Caco-2 (cell line): ENCODE results near the gene TMEM174. TPM values are rescaled to one million over a fixed set of nuclear protein-coding genes. Genes with fewer than 3 reads are reported as not detected.

ENCODE experiments used
- BruUV-seq: library from RNA; stranded (reverse); fragments of 400-500 nt; replicated peaks from 2 replicates; lab custom pipeline; 2021; lab: Mats Ljungman, UMichigan
- CTCF ChIA-PET: fragments of 300-600 bp; sonication (Branson Sonifier 250); formaldehyde crosslinking; loops from one replicate; lab custom pipeline; 2022; ENCODE audit warnings: antibody characterized with exemption; lab: Charles Lee
- POLR2A ChIA-PET: fragments of 300-600 bp; sonication (Branson Sonifier 250); formaldehyde crosslinking; loops from one replicate; lab custom pipeline; 2022; ENCODE audit warnings: antibody characterized with exemption; lab: Charles Lee
- DNase-seq, 2 experiments: peaks; one replicate each; pipeline versions ENCODE4 v3.0.0 to v3.0.0-alpha.2; 2020 to 2022
- H3K27me3 ChIP-seq: replicated peaks from 2 replicates; pipeline ENCODE4 v1.6.0; 2011; ENCODE audit warnings: low read length; ENCODE audit not compliant: control insufficient read depth, insufficient read depth
- H3K36me3 ChIP-seq: 2 replicates; pipeline ENCODE4 v1.5.1; 2011; ENCODE audit warnings: low read length; ENCODE audit not compliant: control insufficient read depth, insufficient read depth
- H3K4me1 ChIP-seq: fragments of 250-450 bp; sonication (Bioruptor Pico); 2 replicates; pipeline ENCODE4 v1.5.1; 2020; ENCODE audit warnings: mild to moderate bottlenecking
- H3K4me3 ChIP-seq: 2 replicates; pipeline ENCODE4 v1.5.1; 2011; ENCODE audit warnings: low read depth, mild to moderate bottlenecking, control low read depth, low read length
- H3K9me3 ChIP-seq: fragments of 250-450 bp; sonication (Bioruptor Pico); 2 replicates; pipeline ENCODE4 v1.5.1; 2020; ENCODE audit warnings: mild to moderate bottlenecking, moderate library complexity
- H3K27ac Mint-ChIP-seq: one replicate; pipeline ENCODE4 v1.8.0; 2022; ENCODE audit warnings: mixed read lengths; ENCODE audit not compliant: unreplicated experiment
- H3K27me3 Mint-ChIP-seq: one replicate; pipeline ENCODE4 v1.8.0; 2022; ENCODE audit warnings: mixed read lengths; ENCODE audit not compliant: insufficient read depth, unreplicated experiment
- H3K36me3 Mint-ChIP-seq: one replicate; pipeline ENCODE4 v1.8.0; 2022; ENCODE audit warnings: mild to moderate bottlenecking, mixed read lengths; ENCODE audit not compliant: insufficient read depth, unreplicated experiment
- H3K4me1 Mint-ChIP-seq: one replicate; pipeline ENCODE4 v1.8.0; 2022; ENCODE audit warnings: low read depth, mixed read lengths; ENCODE audit not compliant: unreplicated experiment
- H3K4me3 Mint-ChIP-seq: one replicate; pipeline ENCODE4 v1.8.0; 2022; ENCODE audit warnings: mild to moderate bottlenecking, moderate library complexity, mixed read lengths; ENCODE audit not compliant: unreplicated experiment
- H3K9me3 Mint-ChIP-seq: one replicate; pipeline ENCODE4 v1.8.0; 2022; ENCODE audit warnings: mixed read lengths; ENCODE audit not compliant: unreplicated experiment
- CTCF ChIP-seq, 2 experiments: fragments of 200-600 bp in 1 of 2; IDR thresholded peaks; 1 replicate in 1 of 2; 2 replicates in 1 of 2; pipeline versions ENCODE4 v1.5.1 to v1.8.0; 2011 to 2022; ENCODE audit warnings: antibody characterized with exemption in 1 of 2, control low read depth in 1 of 2, inconsistent platforms in 1 of 2, low read depth in 1 of 2, low read length in 1 of 2, mild to moderate bottlenecking in 1 of 2, moderate library complexity in 1 of 2; ENCODE audit not compliant: insufficient read depth in 1 of 2, severe bottlenecking in 1 of 2, unreplicated experiment in 1 of 2
- intact Hi-C: fragments of 100-400 bp; cut with micrococcal nuclease; formaldehyde crosslinking; loops from one replicate; pipeline ENCODE4 v1.10.0; 2022; ENCODE audit not compliant: unreplicated experiment
- total RNA-seq: library from RNA; stranded (reverse); gene quantifications from 2 replicates; pipeline ENCODE4 v1.2.3, GENCODE V29; 2022

The TMEM174 gene
- total RNA-seq, 1 experiment from 2014 or later: not detected

GRCh38 chr5:73126957-73127356 is 46.0 kb upstream of the TMEM174 start:
- Histone ChIP-seq H3K27me3 (no peaks in the 10 kb centered on the region; the same call in 1 of the 2 replicates), H3K4me3 (no peak overlapping the region), H3K4me1 (peaks cover 7% of the 10 kb centered on the region), H3K9me3 (no peaks in the 10 kb centered on the region), H3K36me3 (no peaks in the 10 kb centered on the region)
- DNase-seq: no peak
- no peak overlapping the region for H3K4me3 Mint-ChIP-seq
- H3K27ac Mint-ChIP-seq: no peak overlapping the region
- ChIA-PET POLR2A (no interaction called here), CTCF (interaction anchor here (0.6 kb wide), 1 partner anchor 63 kb away, joined by 3 read pairs; no protein-coding TSS in a partner anchor)
- peaks cover 4% of the 10 kb centered on the region for H3K36me3 Mint-ChIP-seq
- no peaks in the 10 kb centered on the region for H3K9me3 Mint-ChIP-seq
- no peak for TF ChIP-seq CTCF (IDR thresholded peaks at IDR 0.05; ENCODE audit: insufficient read depth in 1 of 2, low read depth in 1 of 2, low read length in 1 of 2, severe bottlenecking in 1 of 2, unreplicated experiment in 1 of 2)
- BruUV-seq: no TSS peak
- H3K4me1 Mint-ChIP-seq: peaks cover 9% of the 10 kb centered on the region
- intact Hi-C loops: no loop called here
- no peaks in the 10 kb centered on the region for H3K27me3 Mint-ChIP-seq

DNA sequence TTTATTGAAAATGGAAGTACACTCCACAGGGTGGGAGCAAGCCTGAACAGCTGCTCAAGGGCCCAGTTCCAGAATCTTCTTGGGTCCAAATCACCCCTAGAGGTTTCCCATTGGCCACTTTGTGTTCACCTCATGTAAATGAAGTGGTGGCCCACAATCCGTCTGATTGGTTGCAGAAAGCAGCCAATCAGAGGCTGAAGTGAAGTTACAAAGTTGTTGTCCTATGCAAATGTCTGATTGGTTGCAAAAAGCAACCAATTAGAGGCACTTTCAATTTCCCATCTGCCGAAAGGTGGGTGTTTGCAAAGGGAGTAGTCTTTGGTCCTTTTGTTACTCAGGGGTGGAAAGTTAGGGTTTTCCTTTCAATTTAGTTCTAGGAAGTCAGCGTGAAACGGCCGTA is 43.9 kb upstream of the TMEM174 start:
- ChIA-PET CTCF (no interaction called here), POLR2A (no interaction called here)
- Mint-ChIP-seq H3K27ac (no peak overlapping the region), H3K36me3 (peaks cover 4% of the 10 kb centered on the region), H3K27me3 (no peaks in the 10 kb centered on the region), H3K4me3 (no peak overlapping the region), H3K9me3 (no peaks in the 10 kb centered on the region), H3K4me1 (peaks cover 15% of the 10 kb centered on the region)
- TF ChIP-seq CTCF (IDR thresholded peaks at IDR 0.05; ENCODE audit: insufficient read depth in 1 of 2, low read depth in 1 of 2, low read length in 1 of 2, severe bottlenecking in 1 of 2, unreplicated experiment in 1 of 2): no peak
- H3K36me3 ChIP-seq: no peaks in the 10 kb centered on the region
- intact Hi-C loops: no loop called here
- H3K4me1 ChIP-seq: peaks cover 7% of the 10 kb centered on the region
- no peaks in the 10 kb centered on the region; the same call in 1 of the 2 replicates for H3K27me3 ChIP-seq
- no TSS peak for BruUV-seq
- H3K9me3 ChIP-seq: no peaks in the 10 kb centered on the region
- no peak for DNase-seq
- no peak overlapping the region for H3K4me3 ChIP-seq

DNA sequence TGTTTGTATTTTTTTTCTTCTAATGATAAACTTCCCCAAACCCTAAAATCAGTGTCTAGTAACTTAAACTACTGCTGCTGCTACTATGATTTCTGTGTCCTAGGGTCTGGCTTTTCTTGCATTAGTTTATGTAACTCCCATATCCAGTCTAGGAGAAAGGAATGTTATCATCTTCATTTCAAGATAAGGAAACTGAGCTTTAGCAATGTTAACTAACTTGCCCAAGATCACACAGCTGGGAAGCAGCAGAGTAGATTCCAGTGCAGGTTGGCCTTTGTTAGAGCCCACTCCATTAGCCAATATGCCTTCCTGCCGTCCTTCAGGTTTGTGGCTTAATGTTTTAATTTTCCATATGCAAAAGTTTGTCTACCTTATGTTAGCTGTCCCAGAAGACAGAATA is 42.2 kb upstream of the TMEM174 start:
- ChIA-PET POLR2A (no interaction called here), CTCF (interaction anchor here (0.6 kb wide), 1 partner anchor 15 kb away, joined by 5 read pairs; no protein-coding TSS in a partner anchor)
- Histone ChIP-seq H3K9me3 (no peaks in the 10 kb centered on the region), H3K27me3 (no peaks in the 10 kb centered on the region), H3K4me3 (no peak overlapping the region), H3K4me1 (peaks cover 12% of the 10 kb centered on the region), H3K36me3 (no peaks in the 10 kb centered on the region)
- no peak for DNase-seq
- intact Hi-C loops: no loop called here
- H3K27ac Mint-ChIP-seq: no peak overlapping the region
- H3K4me3 Mint-ChIP-seq: no peak overlapping the region
- no peaks in the 10 kb centered on the region for H3K27me3 Mint-ChIP-seq
- no TSS peak for BruUV-seq
- H3K36me3 Mint-ChIP-seq: peaks cover 4% of the 10 kb centered on the region
- H3K9me3 Mint-ChIP-seq: no peaks in the 10 kb centered on the region
- no peak for TF ChIP-seq CTCF (IDR thresholded peaks at IDR 0.05; ENCODE audit: insufficient read depth in 1 of 2, low read depth in 1 of 2, low read length in 1 of 2, severe bottlenecking in 1 of 2, unreplicated experiment in 1 of 2)
- peaks cover 21% of the 10 kb centered on the region for H3K4me1 Mint-ChIP-seq
